RWPE2 (cell line): ENCODE measurements around the gene ABHD1.

Experiments used
- ATAC-seq: fragments of 200-7000 bp; cut with Tn5 transposase; 3 replicates; pipeline ENCODE4 v1.9.1; 2021; ENCODE audit warnings: low read depth
- DNase-seq: peaks from one replicate; pipeline ENCODE4 v3.0.0-alpha.2; 2020; ENCODE audit warnings: low spot score
- H3K27ac ChIP-seq: fragments of 450-650 bp; 2 replicates; pipeline ENCODE4 v1.5.1; 2017; ENCODE audit warnings: mild to moderate bottlenecking; ENCODE audit not compliant: poor library complexity, severe bottlenecking
- H3K27me3 ChIP-seq: fragments of 250-450 bp; sonication (Bioruptor Pico); 2 replicates; pipeline ENCODE4 v1.5.1; 2021; ENCODE audit warnings: mild to moderate bottlenecking, moderate library complexity; ENCODE audit not compliant: insufficient read depth, poor library complexity, severe bottlenecking
- H3K36me3 ChIP-seq: fragments of 250-450 bp; sonication (Bioruptor Pico); 2 replicates; pipeline ENCODE4 v1.5.1; 2020; ENCODE audit warnings: low read depth, mild to moderate bottlenecking, moderate library complexity
- H3K4me1 ChIP-seq: fragments of 250-450 bp; sonication (Bioruptor Pico); 2 replicates; pipeline ENCODE4 v1.5.1; 2021; ENCODE audit warnings: mild to moderate bottlenecking, moderate library complexity; ENCODE audit not compliant: insufficient read depth, poor library complexity, severe bottlenecking
- H3K4me3 ChIP-seq: fragments of 250-450 bp; sonication (Bioruptor Pico); 2 replicates; pipeline ENCODE4 v1.5.1; 2021; ENCODE audit warnings: mild to moderate bottlenecking, moderate library complexity; ENCODE audit not compliant: severe bottlenecking
- H3K9me3 ChIP-seq: fragments of 250-450 bp; sonication (Bioruptor Pico); 2 replicates; pipeline ENCODE4 v1.5.1; 2021; ENCODE audit warnings: mild to moderate bottlenecking, moderate library complexity; ENCODE audit not compliant: severe bottlenecking
- TF ChIP-seq, protein P1 (sequence below): fragments of 450-650 bp; IDR thresholded peaks from one replicate; pipeline ENCODE4 v1.5.1; 2017; ENCODE audit warnings: mild to moderate bottlenecking, moderate library complexity; ENCODE audit not compliant: poor library complexity, severe bottlenecking

The ABHD1 gene

DNA sequence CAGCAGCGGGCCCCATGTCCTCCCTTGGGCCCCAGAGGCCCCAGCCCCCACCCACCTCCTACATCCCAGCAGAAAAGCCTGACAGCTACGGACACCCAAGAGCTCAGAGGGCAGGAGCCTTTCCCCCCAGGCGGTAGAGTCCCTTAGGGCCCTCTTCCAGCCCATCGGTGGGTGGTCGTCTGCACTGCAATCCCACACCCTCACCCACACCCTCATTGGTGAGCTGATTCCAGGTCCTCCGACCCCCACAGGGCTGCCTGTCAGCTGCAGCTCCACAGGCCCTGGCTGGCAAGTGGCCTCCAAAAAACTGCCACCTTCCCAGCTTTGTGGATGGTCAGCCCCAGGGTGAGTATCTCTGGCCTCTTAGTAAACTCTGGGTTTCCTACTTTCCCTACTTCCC is 35.7 kb downstream of the ABHD1 start:
- TF ChIP-seq, protein P1, sequence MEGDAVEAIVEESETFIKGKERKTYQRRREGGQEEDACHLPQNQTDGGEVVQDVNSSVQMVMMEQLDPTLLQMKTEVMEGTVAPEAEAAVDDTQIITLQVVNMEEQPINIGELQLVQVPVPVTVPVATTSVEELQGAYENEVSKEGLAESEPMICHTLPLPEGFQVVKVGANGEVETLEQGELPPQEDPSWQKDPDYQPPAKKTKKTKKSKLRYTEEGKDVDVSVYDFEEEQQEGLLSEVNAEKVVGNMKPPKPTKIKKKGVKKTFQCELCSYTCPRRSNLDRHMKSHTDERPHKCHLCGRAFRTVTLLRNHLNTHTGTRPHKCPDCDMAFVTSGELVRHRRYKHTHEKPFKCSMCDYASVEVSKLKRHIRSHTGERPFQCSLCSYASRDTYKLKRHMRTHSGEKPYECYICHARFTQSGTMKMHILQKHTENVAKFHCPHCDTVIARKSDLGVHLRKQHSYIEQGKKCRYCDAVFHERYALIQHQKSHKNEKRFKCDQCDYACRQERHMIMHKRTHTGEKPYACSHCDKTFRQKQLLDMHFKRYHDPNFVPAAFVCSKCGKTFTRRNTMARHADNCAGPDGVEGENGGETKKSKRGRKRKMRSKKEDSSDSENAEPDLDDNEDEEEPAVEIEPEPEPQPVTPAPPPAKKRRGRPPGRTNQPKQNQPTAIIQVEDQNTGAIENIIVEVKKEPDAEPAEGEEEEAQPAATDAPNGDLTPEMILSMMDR: no peak
- Histone ChIP-seq H3K9me3 (no peaks in the 10 kb centered on the region), H3K4me1 (no peaks in the 10 kb centered on the region), H3K4me3 (no peak overlapping the region), H3K36me3 (no peaks in the 10 kb centered on the region), H3K27ac (no peak overlapping the region), H3K27me3 (no peaks in the 10 kb centered on the region)
- ATAC-seq (no peak), DNase-seq (no peak)

DNA sequence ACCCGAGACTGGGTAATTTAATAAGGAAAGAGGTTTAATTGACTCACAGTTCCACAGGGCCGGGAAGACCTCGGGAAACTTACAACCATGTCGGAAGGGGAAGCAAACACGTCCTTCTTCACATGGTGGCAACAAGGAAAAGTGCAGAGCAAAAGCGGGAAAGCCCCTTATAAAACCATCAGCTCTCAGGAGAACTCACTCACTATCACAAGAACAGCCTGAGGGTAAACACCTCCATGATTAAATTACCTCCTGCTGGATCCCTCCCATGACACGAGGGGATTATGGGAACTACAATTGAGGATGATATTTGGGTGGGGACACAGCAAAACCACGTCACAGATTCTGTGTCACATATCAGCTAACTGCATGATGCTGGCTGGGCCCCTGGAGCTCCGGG is 36.6 kb downstream of the ABHD1 start:
- H3K4me1 ChIP-seq: no peaks in the 10 kb centered on the region
- no peak for ATAC-seq
- TF ChIP-seq, protein P1: no peak
- H3K27me3 ChIP-seq: no peaks in the 10 kb centered on the region
- H3K4me3 ChIP-seq: no peak overlapping the region
- H3K36me3 ChIP-seq: no peaks in the 10 kb centered on the region
- no peaks in the 10 kb centered on the region for H3K9me3 ChIP-seq
- H3K27ac ChIP-seq: no peak overlapping the region
- DNase-seq: no peak

DNA sequence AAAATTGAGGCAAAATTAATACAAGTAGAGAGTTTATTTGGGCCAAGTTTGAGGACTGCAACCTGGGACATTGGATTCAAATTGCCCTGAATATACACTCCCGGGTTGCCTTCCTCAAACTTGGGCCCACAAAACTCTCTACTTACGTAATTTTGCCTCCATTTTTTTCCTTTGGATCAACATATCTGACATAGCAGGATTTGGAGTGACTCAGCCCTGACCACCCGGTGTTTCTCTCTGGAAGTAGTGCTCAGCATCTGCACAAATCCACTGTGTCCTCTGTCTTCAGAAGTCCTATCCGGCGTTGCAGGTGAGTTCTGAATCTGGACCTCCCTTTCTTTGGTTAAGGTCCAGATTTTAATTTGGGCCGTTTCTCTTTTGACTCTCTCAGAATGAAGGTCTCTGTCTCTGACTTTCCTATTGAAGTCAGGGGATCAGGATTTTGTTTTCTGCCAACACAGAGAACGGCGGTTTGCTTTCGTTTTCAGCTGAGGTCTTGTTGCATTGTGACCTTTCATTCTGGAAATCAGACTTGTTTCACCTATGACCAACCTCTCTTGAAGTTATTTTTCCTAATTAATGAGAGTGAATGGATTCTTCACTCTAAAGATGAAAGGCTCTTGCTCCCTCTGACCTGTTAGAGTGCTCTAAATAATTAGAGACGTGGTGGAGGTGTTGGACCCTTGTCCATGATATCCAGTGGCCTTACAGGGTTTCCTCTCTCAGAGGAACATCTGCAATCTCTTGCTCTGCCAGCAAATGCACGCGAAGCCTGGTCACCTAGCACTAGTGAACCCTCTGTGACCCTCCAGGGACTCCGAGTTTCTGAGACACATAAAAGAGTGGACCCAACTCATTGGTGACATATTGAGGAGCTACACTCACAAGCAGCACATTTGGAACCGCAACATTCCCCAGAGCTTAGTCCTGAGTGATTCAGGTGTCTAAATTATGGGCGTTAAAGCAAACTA is 38.8 kb downstream of the ABHD1 start:
- H3K4me3 ChIP-seq: no peak overlapping the region
- H3K36me3 ChIP-seq: no peaks in the 10 kb centered on the region
- TF ChIP-seq, protein P1: no peak
- DNase-seq (no peak), ATAC-seq (no peak)
- no peaks in the 10 kb centered on the region for H3K27me3 ChIP-seq
- H3K9me3 ChIP-seq: no peaks in the 10 kb centered on the region
- H3K4me1 ChIP-seq: no peaks in the 10 kb centered on the region
- no peak overlapping the region for H3K27ac ChIP-seq

DNA sequence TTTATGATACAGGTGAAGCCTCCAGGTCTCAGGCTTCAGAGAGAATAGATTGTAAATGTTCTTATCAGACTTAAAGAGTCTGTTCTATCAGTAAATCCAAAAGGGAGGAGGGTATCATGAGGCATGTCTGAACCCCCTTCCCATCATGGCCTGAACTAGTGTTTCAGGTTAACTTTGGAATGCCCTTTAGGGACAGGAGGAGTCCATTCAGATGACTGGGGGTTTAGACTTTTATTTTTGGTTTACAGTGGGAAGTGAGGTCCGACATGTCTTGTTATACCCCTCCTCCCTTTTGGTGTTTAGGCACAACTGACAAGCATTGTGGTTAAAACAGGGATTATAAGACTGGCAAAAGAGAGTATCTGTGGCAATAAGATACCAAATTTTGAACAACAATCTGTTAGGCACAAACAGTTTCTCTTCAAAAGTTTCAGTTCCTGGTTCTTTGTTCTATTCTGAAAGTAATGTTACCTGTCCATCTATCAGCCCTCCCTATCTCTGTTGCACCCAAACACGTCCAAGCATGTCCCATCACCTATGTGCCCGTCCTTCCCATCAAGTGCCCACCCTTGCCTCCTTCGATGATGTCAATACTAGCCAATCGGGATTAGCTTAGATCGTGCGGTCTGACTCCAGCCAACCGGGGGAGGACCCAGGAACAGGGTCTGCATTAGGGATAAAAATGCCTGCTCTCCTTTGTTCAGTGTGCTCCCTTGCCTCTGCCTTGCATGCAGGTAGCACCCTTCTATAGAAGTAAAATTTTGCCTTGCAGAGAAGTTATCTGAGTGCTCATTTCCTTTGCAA is 41.5 kb downstream of the ABHD1 start:
- H3K27me3 ChIP-seq: no peaks in the 10 kb centered on the region
- TF ChIP-seq, protein P1: no peak
- H3K9me3 ChIP-seq: no peaks in the 10 kb centered on the region
- no peaks in the 10 kb centered on the region for H3K36me3 ChIP-seq
- no peak overlapping the region for H3K27ac ChIP-seq
- ATAC-seq: no peak
- no peak overlapping the region for H3K4me3 ChIP-seq
- no peak for DNase-seq
- H3K4me1 ChIP-seq: no peaks in the 10 kb centered on the region
